SK-N-SH treated with all-trans-retinoic acid at 6 μM for 48 hours (cell line): ENCODE measurements around the gene KRT82.

Experiments used
- ATAC-seq: fragments of 200-7000 bp; cut with Tn5 transposase; 3 replicates; pipeline ENCODE4 v1.9.1; 2020; ENCODE audit warnings: mild to moderate bottlenecking, moderate library complexity
- ARNTL ChIP-seq: fragments of 450-650 bp; formaldehyde crosslinking; IDR thresholded peaks from 2 replicates; pipeline ENCODE4 v1.5.0; 2020; ENCODE audit warnings: low read depth, mild to moderate bottlenecking, moderate library complexity, borderline replicate concordance
- BACH2 ChIP-seq: fragments of 250-450 bp; sonication (Bioruptor Pico); IDR thresholded peaks from 2 replicates; pipeline ENCODE4 v1.9.0; 2021; ENCODE audit warnings: mild to moderate bottlenecking, borderline replicate concordance
- CSDC2 ChIP-seq: fragments of 250-450 bp; sonication (Bioruptor Pico); IDR thresholded peaks from 2 replicates; pipeline ENCODE4 v1.5.0; 2020; ENCODE audit warnings: mild to moderate bottlenecking, moderate library complexity
- ESRRG ChIP-seq: fragments of 250-450 bp; sonication (Bioruptor Pico); IDR thresholded peaks from 2 replicates; pipeline ENCODE4 v1.6.1; 2021; ENCODE audit warnings: mild to moderate bottlenecking
- GLIS3 ChIP-seq: fragments of 250-450 bp; sonication (Bioruptor Pico); IDR thresholded peaks from 2 replicates; pipeline ENCODE4 v1.5.0; 2020; ENCODE audit warnings: mild to moderate bottlenecking, moderate library complexity
- ISL1 ChIP-seq: fragments of 250-450 bp; sonication (Bioruptor Pico); IDR thresholded peaks from 2 replicates; pipeline ENCODE4 v2.1.2; 2022; ENCODE audit warnings: mild to moderate bottlenecking, moderate library complexity
- OSR1 ChIP-seq: fragments of 250-450 bp; sonication (Bioruptor Pico); IDR thresholded peaks from 2 replicates; pipeline ENCODE4 v1.8.0; 2022; ENCODE audit warnings: moderate library complexity, mild to moderate bottlenecking, inconsistent platforms
- PPARA ChIP-seq: fragments of 250-450 bp; sonication (Bioruptor Pico); IDR thresholded peaks from 2 replicates; pipeline ENCODE4 v1.5.0; 2020; ENCODE audit warnings: mild to moderate bottlenecking, borderline replicate concordance
- RARB ChIP-seq: fragments of 250-450 bp; sonication (Bioruptor Pico); IDR thresholded peaks from 2 replicates; pipeline ENCODE4 v1.8.0; 2021; ENCODE audit warnings: mild to moderate bottlenecking, moderate library complexity
- SNAI2 ChIP-seq: fragments of 250-450 bp; sonication (Bioruptor Pico); IDR thresholded peaks from 2 replicates; pipeline ENCODE4 v1.5.0; 2020; ENCODE audit warnings: mild to moderate bottlenecking, moderate library complexity
- TCF4 ChIP-seq: fragments of 250-450 bp; sonication (Bioruptor Pico); IDR thresholded peaks from 2 replicates; pipeline ENCODE4 v1.8.0; 2021; ENCODE audit warnings: mild to moderate bottlenecking, moderate library complexity, borderline replicate concordance
- ZC3H10 ChIP-seq: fragments of 250-450 bp; sonication (Bioruptor Pico); IDR thresholded peaks from 2 replicates; pipeline ENCODE4 v1.5.1; 2021; ENCODE audit warnings: mild to moderate bottlenecking, moderate library complexity
- ZFP3 ChIP-seq: fragments of 250-450 bp; sonication (Bioruptor Pico); IDR thresholded peaks from 2 replicates; pipeline ENCODE4 v1.5.0; 2020; ENCODE audit warnings: mild to moderate bottlenecking, moderate library complexity
- ZFP30 ChIP-seq: fragments of 450-650 bp; formaldehyde crosslinking; IDR thresholded peaks from 2 replicates; pipeline ENCODE4 v1.5.0; 2022; ENCODE audit warnings: mild to moderate bottlenecking, moderate library complexity
- ZNF565 ChIP-seq: fragments of 450-650 bp; formaldehyde crosslinking; conservative IDR thresholded peaks from 2 replicates; pipeline ENCODE4 v1.5.0; 2020; ENCODE audit warnings: low read depth, mild to moderate bottlenecking, moderate library complexity
- ZNF70 ChIP-seq: fragments of 450-650 bp; formaldehyde crosslinking; IDR thresholded peaks from 2 replicates; pipeline ENCODE4 v1.5.0; 2020; ENCODE audit warnings: mild to moderate bottlenecking, moderate library complexity
- ZNF8 ChIP-seq: fragments of 450-650 bp; formaldehyde crosslinking; IDR thresholded peaks from 2 replicates; pipeline ENCODE4 v1.5.0; 2020; ENCODE audit warnings: mild to moderate bottlenecking, moderate library complexity
- TF ChIP-seq, protein P1 (sequence below): fragments of 250-450 bp; sonication (Bioruptor Pico); IDR thresholded peaks from 2 replicates; pipeline ENCODE4 v1.5.0; 2020; ENCODE audit warnings: mild to moderate bottlenecking, moderate library complexity
- TF ChIP-seq, protein P2 (sequence below): fragments of 250-450 bp; sonication (Bioruptor Pico); IDR thresholded peaks from 2 replicates; pipeline ENCODE4 v1.5.1; 2020; ENCODE audit warnings: low read depth, mild to moderate bottlenecking, moderate library complexity
- TF ChIP-seq, protein P3 (sequence below): fragments of 250-450 bp; sonication (Bioruptor Pico); IDR thresholded peaks from 2 replicates; pipeline ENCODE4 v1.8.0; 2021; ENCODE audit warnings: low read depth, mild to moderate bottlenecking, moderate library complexity, borderline replicate concordance
- TF ChIP-seq, protein P4 (sequence below): fragments of 250-450 bp; sonication (Bioruptor Pico); IDR thresholded peaks from 2 replicates; pipeline ENCODE4 v1.8.0; 2020; ENCODE audit warnings: mild to moderate bottlenecking, moderate library complexity, borderline replicate concordance

Gene KRT82

DNA sequence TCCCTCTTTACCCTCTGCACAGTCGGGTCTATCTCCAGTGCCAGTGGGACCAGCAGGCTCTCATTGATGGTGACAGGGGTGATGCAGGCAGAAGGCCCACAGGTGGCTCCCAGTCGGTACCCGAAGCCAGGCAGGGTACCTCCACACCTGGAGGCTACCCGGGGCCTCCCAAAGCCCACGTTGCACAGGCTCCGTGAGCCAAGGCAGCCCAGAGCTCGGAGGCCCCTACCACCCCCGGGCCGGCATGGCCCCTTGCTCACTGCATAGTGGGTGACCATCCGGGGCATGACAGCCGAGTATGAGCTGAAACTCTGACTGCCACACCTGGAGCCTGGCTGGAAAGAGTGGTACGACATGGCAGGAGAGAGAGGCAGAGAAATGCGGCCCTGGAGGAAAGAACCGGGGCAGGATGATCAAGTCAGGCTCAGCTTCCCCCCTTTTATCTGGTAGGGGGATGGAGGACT lies at the start of gene KRT82:
Gene KRT82, minus strand, starts transcription at position 414 of the 464 bp plus-strand sequence. Its CDS starts 58 bp downstream, at position 356.
- TF ChIP-seq ZNF565 (CRISPR knock-in tag) (no peak), TCF4 (CRISPR knock-in tag) (no peak), RARB (CRISPR knock-in tag) (no peak), BACH2 (CRISPR knock-in tag) (no peak), ESRRG (CRISPR knock-in tag) (no peak), GLIS3 (CRISPR knock-in tag) (no peak), ZNF8 (no peak), ZC3H10 (CRISPR knock-in tag) (no peak), PPARA (CRISPR knock-in tag) (no peak), ZNF70 (CRISPR knock-in tag) (no peak), ARNTL (CRISPR knock-in tag) (no peak)
- TF ChIP-seq, protein P1, sequence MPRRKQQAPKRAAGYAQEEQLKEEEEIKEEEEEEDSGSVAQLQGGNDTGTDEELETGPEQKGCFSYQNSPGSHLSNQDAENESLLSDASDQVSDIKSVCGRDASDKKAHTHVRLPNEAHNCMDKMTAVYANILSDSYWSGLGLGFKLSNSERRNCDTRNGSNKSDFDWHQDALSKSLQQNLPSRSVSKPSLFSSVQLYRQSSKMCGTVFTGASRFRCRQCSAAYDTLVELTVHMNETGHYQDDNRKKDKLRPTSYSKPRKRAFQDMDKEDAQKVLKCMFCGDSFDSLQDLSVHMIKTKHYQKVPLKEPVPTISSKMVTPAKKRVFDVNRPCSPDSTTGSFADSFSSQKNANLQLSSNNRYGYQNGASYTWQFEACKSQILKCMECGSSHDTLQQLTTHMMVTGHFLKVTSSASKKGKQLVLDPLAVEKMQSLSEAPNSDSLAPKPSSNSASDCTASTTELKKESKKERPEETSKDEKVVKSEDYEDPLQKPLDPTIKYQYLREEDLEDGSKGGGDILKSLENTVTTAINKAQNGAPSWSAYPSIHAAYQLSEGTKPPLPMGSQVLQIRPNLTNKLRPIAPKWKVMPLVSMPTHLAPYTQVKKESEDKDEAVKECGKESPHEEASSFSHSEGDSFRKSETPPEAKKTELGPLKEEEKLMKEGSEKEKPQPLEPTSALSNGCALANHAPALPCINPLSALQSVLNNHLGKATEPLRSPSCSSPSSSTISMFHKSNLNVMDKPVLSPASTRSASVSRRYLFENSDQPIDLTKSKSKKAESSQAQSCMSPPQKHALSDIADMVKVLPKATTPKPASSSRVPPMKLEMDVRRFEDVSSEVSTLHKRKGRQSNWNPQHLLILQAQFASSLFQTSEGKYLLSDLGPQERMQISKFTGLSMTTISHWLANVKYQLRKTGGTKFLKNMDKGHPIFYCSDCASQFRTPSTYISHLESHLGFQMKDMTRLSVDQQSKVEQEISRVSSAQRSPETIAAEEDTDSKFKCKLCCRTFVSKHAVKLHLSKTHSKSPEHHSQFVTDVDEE (CRISPR knock-in tag), result no peak
- TF ChIP-seq, protein P2, sequence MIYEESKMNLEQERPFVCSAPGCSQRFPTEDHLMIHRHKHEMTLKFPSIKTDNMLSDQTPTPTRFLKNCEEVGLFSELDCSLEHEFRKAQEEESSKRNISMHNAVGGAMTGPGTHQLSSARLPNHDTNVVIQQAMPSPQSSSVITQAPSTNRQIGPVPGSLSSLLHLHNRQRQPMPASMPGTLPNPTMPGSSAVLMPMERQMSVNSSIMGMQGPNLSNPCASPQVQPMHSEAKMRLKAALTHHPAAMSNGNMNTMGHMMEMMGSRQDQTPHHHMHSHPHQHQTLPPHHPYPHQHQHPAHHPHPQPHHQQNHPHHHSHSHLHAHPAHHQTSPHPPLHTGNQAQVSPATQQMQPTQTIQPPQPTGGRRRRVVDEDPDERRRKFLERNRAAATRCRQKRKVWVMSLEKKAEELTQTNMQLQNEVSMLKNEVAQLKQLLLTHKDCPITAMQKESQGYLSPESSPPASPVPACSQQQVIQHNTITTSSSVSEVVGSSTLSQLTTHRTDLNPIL (CRISPR knock-in tag), result no peak
- TF ChIP-seq, protein P3, sequence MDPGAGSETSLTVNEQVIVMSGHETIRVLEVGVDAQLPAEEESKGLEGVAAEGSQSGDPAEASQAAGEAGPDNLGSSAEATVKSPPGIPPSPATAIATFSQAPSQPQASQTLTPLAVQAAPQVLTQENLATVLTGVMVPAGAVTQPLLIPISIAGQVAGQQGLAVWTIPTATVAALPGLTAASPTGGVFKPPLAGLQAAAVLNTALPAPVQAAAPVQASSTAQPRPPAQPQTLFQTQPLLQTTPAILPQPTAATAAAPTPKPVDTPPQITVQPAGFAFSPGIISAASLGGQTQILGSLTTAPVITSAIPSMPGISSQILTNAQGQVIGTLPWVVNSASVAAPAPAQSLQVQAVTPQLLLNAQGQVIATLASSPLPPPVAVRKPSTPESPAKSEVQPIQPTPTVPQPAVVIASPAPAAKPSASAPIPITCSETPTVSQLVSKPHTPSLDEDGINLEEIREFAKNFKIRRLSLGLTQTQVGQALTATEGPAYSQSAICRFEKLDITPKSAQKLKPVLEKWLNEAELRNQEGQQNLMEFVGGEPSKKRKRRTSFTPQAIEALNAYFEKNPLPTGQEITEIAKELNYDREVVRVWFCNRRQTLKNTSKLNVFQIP (CRISPR knock-in tag), result no peak
- TF ChIP-seq, all 23 proteins: peak for 0
- ATAC-seq, result no peak

DNA sequence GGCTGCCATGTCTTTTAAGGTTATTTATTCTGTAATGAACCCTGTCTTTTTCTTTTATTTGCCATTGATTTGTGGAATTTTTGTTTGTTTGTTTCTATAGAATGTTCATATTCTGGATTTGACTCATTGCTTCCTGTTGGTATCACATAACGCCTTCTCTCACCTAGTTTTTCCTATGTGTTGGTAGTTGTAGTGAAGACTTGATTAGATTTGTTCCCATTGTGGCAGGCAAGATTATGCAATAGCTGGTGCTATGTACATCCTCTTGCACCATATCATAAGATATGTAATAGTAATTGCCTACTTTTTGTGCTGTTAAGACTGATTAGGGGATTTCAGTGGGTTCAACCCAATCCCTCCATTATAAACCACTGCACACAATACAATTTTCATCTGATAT lies 49.7 kb upstream of the KRT82 start:
- TF ChIP-seq, protein P4, sequence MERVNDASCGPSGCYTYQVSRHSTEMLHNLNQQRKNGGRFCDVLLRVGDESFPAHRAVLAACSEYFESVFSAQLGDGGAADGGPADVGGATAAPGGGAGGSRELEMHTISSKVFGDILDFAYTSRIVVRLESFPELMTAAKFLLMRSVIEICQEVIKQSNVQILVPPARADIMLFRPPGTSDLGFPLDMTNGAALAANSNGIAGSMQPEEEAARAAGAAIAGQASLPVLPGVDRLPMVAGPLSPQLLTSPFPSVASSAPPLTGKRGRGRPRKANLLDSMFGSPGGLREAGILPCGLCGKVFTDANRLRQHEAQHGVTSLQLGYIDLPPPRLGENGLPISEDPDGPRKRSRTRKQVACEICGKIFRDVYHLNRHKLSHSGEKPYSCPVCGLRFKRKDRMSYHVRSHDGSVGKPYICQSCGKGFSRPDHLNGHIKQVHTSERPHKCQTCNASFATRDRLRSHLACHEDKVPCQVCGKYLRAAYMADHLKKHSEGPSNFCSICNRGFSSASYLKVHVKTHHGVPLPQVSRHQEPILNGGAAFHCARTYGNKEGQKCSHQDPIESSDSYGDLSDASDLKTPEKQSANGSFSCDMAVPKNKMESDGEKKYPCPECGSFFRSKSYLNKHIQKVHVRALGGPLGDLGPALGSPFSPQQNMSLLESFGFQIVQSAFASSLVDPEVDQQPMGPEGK (CRISPR knock-in tag), result no peak
- TF ChIP-seq ZC3H10 (CRISPR knock-in tag), result no peak
- no peak for TF ChIP-seq TCF4 (CRISPR knock-in tag)
- no peak for TF ChIP-seq ZNF565 (CRISPR knock-in tag)
- TF ChIP-seq ISL1 (CRISPR knock-in tag), result no peak
- TF ChIP-seq, protein P3 (CRISPR knock-in tag), result no peak
- no peak for TF ChIP-seq SNAI2 (CRISPR knock-in tag)
- TF ChIP-seq ZFP3 (CRISPR knock-in tag), result no peak
- TF ChIP-seq ARNTL (CRISPR knock-in tag), result no peak
- TF ChIP-seq ESRRG (CRISPR knock-in tag), result no peak
- TF ChIP-seq, protein P1 (CRISPR knock-in tag), result no peak
- no peak for TF ChIP-seq OSR1 (CRISPR knock-in tag)
- no peak for TF ChIP-seq ZFP30 (CRISPR knock-in tag)
- TF ChIP-seq CSDC2, result no peak
- no peak for TF ChIP-seq ZNF8
- TF ChIP-seq BACH2 (CRISPR knock-in tag), result no peak
- TF ChIP-seq ZNF70 (CRISPR knock-in tag), result no peak
- no peak for TF ChIP-seq PPARA (CRISPR knock-in tag)
- TF ChIP-seq, all 23 proteins: peak for 0
- no peak for ATAC-seq
